ENCODE data around the gene KRTAP12-3.
"Not testable (repeated sequence)": the region's sequence is repeated elsewhere in the genome, so short reads cannot be mapped to it uniquely, and the experiment has no call there.

- not testable (repeated sequence) for TF ChIP-seq CTCF (conservative IDR thresholded peaks at IDR 0.05; ENCODE audit: low read length); EZH2phosphoT487 (IDR thresholded peaks at IDR 0.05; ENCODE audit: borderline replicate concordance, low read depth, low read length)
These were observed 19.0 kb upstream of the KRTAP12-3 start for GRCh38 chr21:44638506-44639330.

Data from OCI-LY7 (cell line).